Heart left ventricle (tissue), 16 donors: ENCODE data around the gene FASTKD1. TPM values are rescaled to one million over a fixed set of nuclear protein-coding genes. Genes with fewer than 3 reads are reported as not detected.

Experiments
- ATAC-seq, 4 donors: fragments of 200-7000 bp; cut with Tn5 transposase; one replicate each; pipeline ENCODE4 v1.9.1; 2020 to 2022; ENCODE audit warnings: moderate library complexity in 4 of 4, mild to moderate bottlenecking in 3 of 4, moderate number of reproducible peaks in 1 of 4
- DNase-seq, 5 donors: peaks; one replicate each; pipeline ENCODE4 v3.0.0-alpha.2; 2020
- H3K27ac ChIP-seq, 12 donors: fragments of 200-600 bp; sonication (generic) in 4 of 12; one replicate each; pipeline versions ENCODE4 v1.5.0 to v1.8.0; 2016 to 2022; ENCODE audit warnings: mild to moderate bottlenecking in 2 of 12
- H3K27me3 ChIP-seq, 9 donors: fragments of 200-600 bp; sonication (generic) in 2 of 9; one replicate each; pipeline versions ENCODE4 v1.5.1 to v1.8.0; 2016 to 2022; ENCODE audit warnings: mild to moderate bottlenecking in 3 of 9
- H3K36me3 ChIP-seq, 9 donors: fragments of 200-600 bp; sonication (generic) in 2 of 9; one replicate each; pipeline versions ENCODE4 v1.5.0 to v1.8.0; 2018 to 2022; ENCODE audit warnings: mild to moderate bottlenecking in 2 of 9
- H3K4me1 ChIP-seq, 12 donors: fragments of 200-600 bp; sonication (generic) in 4 of 12; one replicate each; pipeline versions ENCODE4 v1.5.0 to v1.8.0; 2016 to 2022; ENCODE audit warnings: mild to moderate bottlenecking in 3 of 12
- H3K4me3 ChIP-seq, 12 donors: fragments of 200-600 bp; sonication (generic) in 4 of 12; one replicate each; pipeline versions ENCODE4 v1.5.0 to v1.8.0; 2017 to 2022; ENCODE audit warnings: mild to moderate bottlenecking in 9 of 12, moderate library complexity in 4 of 12
- H3K9me3 ChIP-seq, 12 donors: fragments of 200-600 bp; sonication (generic) in 4 of 12; one replicate each; pipeline versions ENCODE4 v1.5.0 to v1.8.0; 2016 to 2022; ENCODE audit warnings: mild to moderate bottlenecking in 1 of 12
- CTCF ChIP-seq, 12 donors: fragments of 200-600 bp; sonication (generic) in 4 of 12; IDR thresholded peaks; one replicate each; pipeline versions ENCODE4 v1.5.0 to v1.8.0; 2018 to 2022; ENCODE audit warnings: antibody characterized with exemption in 12 of 12, mild to moderate bottlenecking in 5 of 12
- POLR2A ChIP-seq, 2 donors: fragments of 450-650 bp; IDR thresholded peaks; one replicate each; pipeline ENCODE4 v1.6.1; 2017; ENCODE audit warnings: antibody characterized with exemption in 2 of 2, mild to moderate bottlenecking in 2 of 2, moderate library complexity in 2 of 2
- WGBS, 4 donors: extraction: QIAGEN DNeasy Blood & Tissue Kit in 2 of 4; methylation state at CpG; one replicate each; pipeline versions ENCODE4 v1.1.5 to v1.1.7; 2013 to 2018; 5-methylcytosine and 5-hydroxymethylcytosine counted together
- intact Hi-C, 10 donors: fragments of 100-400 bp; cut with DNase I; formaldehyde crosslinking; loops; one replicate each; pipeline versions ENCODE4 v1.11.1 to v1.14.2; 2022
- long read RNA-seq, 3 donors: library from polyadenylated mRNA; unstranded; transcript quantifications; one replicate each; pipeline ENCODE4 v2.0.0, GENCODE V29; 2020 to 2021
- polyA plus RNA-seq, 2 donors: library from polyadenylated mRNA; stranded (reverse); fragments of 200-250 nt; gene quantifications; one replicate each; pipeline ENCODE4 v1.2.3, GENCODE V29; 2013
- total RNA-seq, 9 donors: library from RNA; depleted of rRNA in 2 of 9; stranded (reverse); fragments of >200 nt in 2 of 9; fragmentation: NEBNext Ultra II Directional in 3 of 9; extraction: Animal tissue kit (Norgen Biotek cat#: 25700) in 3 of 9; gene quantifications; one replicate each; pipeline versions ENCODE4 v1.1.0 to v1.2.4, GENCODE V29; 2016 to 2023
- donor health status: ischemic (EF 13 %, LVEDD 7.1; RV severe dilation, severe dysfunction).
- donor health status: healthy with polysubstance abuse.
- donor health status: DM: no; HTN: yes; CAD: no.
- donor health status: DM: no; HTN: no; CAD: no.
- donor health status: ischemic (EF 25% LVEDD 6.9; RV normal size, moderate dysfunction).
- donor health status: ischemic (EF 25% LVEDD 5.7; RV mildly dilated, moderate dysfunction).
- donor health status: healthy.
- donor health status: DM: yes; HTN: yes; CAD: no.
- donor health status: ischemic (EF 35%, LVEDD 5.7; RV mildly dilated, moderate dysfunction).
- donor health status: nonischemic (EF 11% LVEDD 7.7; RV severe dilation, severe dysfunction).
- donor health status: DM: yes; HTN: yes; CAD: no.
- donor health status: PGD.
- donor health status: ischemic (EF 29% LVEDD 5.4; RV normal size, mild dysfunction).
- donor health status: nonischemic (EF 23%, LVEDD 6.1; RV moderate dilation, normal function).

Gene FASTKD1, protein sequence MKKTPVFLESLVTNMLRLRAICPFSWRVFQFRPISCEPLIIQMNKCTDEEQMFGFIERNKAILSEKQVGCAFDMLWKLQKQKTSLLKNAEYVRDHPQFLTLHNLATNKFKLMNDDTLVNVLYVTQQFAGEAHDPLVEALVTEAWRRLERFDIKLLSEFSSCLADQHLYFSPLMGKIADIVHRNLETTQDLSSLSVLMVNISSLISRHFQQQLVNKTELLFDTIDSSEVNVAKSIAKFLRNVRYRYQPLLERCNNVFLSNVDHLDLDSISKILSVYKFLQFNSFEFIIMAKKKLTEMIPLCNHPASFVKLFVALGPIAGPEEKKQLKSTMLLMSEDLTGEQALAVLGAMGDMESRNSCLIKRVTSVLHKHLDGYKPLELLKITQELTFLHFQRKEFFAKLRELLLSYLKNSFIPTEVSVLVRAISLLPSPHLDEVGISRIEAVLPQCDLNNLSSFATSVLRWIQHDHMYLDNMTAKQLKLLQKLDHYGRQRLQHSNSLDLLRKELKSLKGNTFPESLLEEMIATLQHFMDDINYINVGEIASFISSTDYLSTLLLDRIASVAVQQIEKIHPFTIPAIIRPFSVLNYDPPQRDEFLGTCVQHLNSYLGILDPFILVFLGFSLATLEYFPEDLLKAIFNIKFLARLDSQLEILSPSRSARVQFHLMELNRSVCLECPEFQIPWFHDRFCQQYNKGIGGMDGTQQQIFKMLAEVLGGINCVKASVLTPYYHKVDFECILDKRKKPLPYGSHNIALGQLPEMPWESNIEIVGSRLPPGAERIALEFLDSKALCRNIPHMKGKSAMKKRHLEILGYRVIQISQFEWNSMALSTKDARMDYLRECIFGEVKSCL
- total RNA-seq, result 100 to 1,000 TPM in 1 of 9 donors, 10 to 100 TPM in 8; 25.3 to 103 (median 69.4) TPM
- polyA plus RNA-seq, result 100 to 1,000 TPM in 1 of 2 donors, 10 to 100 TPM in 1; 64.6 to 154 TPM
- long read RNA-seq, donor 1, transcript FASTKD1-204 (15 exons, 2,967 nt), result major isoform, 46 of 77 reads
- long read RNA-seq, donor 1, partial matches to known transcripts, result 9 of 77 reads
- long read RNA-seq, donor 1, other reads (novel, unspliced or antisense), result 20 of 77 reads
- long read RNA-seq, donor 2, transcript FASTKD1-204 (15 exons, 2,967 nt), result major isoform, 68 of 173 reads
- long read RNA-seq, donor 2, transcript FASTKD1-205 (14 exons, 2,791 nt), result minor isoform, 5 of 173 reads
- long read RNA-seq, donor 2, partial matches to known transcripts, result 41 of 173 reads
- long read RNA-seq, donor 2, other reads (novel, unspliced or antisense), result 55 of 173 reads
- long read RNA-seq, donor 3, transcript FASTKD1-204 (15 exons, 2,967 nt), result major isoform, 18 of 48 reads
- long read RNA-seq, donor 3, transcript FASTKD1-205 (14 exons, 2,791 nt), result minor isoform, 6 of 48 reads
- long read RNA-seq, donor 3, partial matches to known transcripts, result 5 of 48 reads
- long read RNA-seq, donor 3, other reads (novel, unspliced or antisense), result 19 of 48 reads

- ATAC-seq (peak; percentile 98 to 100 (median 99)), DNase-seq (peak; percentile 92 to 96 (median 94))
- Histone ChIP-seq H3K4me3 (peak within 1 kb of the TSS; percentile 58 to 89 (median 74)), H3K27me3 (no peaks in the 10 kb centered on the region), H3K27ac (peak within 1 kb of the TSS; percentile 63 to 92 (median 83)), H3K36me3 (peaks cover 0 to 6% (median 0%) of the 10 kb centered on the region in 9 donors), H3K9me3 (no peaks in the 10 kb centered on the region), H3K4me1 (peaks cover 0 to 17% (median 6%) of the 10 kb centered on the region in 12 donors)
- 0 to 2% (median 0%) methylated on average over 28 to 33 of the region's 33 CpGs for WGBS, 4 donors
- peak in 1 of 2 donors; percentile 57 for TF ChIP-seq POLR2A (IDR thresholded peaks at IDR 0.05)
- no peak for TF ChIP-seq CTCF (IDR thresholded peaks at IDR 0.05)
- intact Hi-C loops, result loop anchor here in 1 of 10 donors (1.0 kb wide), 1 partner anchor 11 kb away; the partner anchor contains the start of gene PPIG
Observed at GRCh38 chr2:169573160-169573973, at the start of gene FASTKD1. Gene FASTKD1, minus strand, starts transcription at chr2:169573865. Its CDS starts 1,836 bp downstream, at chr2:169572029.

DNA sequence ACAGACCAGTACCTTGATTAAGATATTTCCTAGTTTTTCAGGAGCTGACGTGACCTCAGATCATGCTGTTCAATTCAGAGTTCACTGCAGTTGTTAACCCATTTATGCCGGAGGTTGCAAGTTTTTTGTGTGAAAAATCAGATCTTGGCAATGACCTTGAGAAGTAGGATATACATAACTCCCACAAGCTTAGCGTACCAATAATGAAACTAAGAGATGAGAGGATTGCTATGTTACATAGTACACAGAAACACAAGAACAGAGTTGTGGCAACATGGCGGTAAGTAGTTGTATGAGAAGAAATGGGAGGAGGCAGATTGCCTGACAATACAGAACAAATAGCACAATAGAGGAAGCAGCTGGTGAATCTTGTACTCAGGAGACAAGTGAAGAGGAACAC is 49.6 kb upstream of the FASTKD1 start:
- peaks cover 0 to 9% (median 0%) of the 10 kb centered on the region in 12 donors for H3K9me3 ChIP-seq
- H3K4me3 ChIP-seq, result no peak overlapping the region
- no peaks in the 10 kb centered on the region for H3K4me1 ChIP-seq
- H3K36me3 ChIP-seq, result peaks cover 0 to 82% (median 67%) of the 10 kb centered on the region in 9 donors
- no peaks in the 10 kb centered on the region for H3K27me3 ChIP-seq
- intact Hi-C loops, result no loop called here
- H3K27ac ChIP-seq, result no peak overlapping the region
- WGBS, 4 donors, result 71 to 84% (median 83%) methylated on average over 4 of the region's 4 CpGs
- TF ChIP-seq POLR2A (IDR thresholded peaks at IDR 0.05) (no peak), CTCF (IDR thresholded peaks at IDR 0.05) (no peak)
- ATAC-seq (no peak), DNase-seq (no peak)

- H3K27ac ChIP-seq, result no peak overlapping the region
- TF ChIP-seq POLR2A (IDR thresholded peaks at IDR 0.05), result no peak
- TF ChIP-seq CTCF (IDR thresholded peaks at IDR 0.05), result no peak
- no peak for DNase-seq
- no peak overlapping the region for H3K4me3 ChIP-seq
- no peaks in the 10 kb centered on the region for H3K27me3 ChIP-seq
- peaks cover 0 to 81% (median 69%) of the 10 kb centered on the region in 9 donors for H3K36me3 ChIP-seq
- no peaks in the 10 kb centered on the region for H3K4me1 ChIP-seq
- no peak for ATAC-seq
- intact Hi-C loops, result no loop called here
- H3K9me3 ChIP-seq, result peaks cover 0 to 17% (median 0%) of the 10 kb centered on the region in 12 donors
- WGBS, 4 donors, result 81 to 92% (median 87%) methylated on average over 1 of the region's 1 CpG
Observed at GRCh38 chr2:169620509-169620908, 46.8 kb upstream of the FASTKD1 start.
